ENCODE results near the gene RNF44. TPM values are rescaled to one million over a fixed set of nuclear protein-coding genes. Genes with fewer than 3 reads are reported as not detected.

Gene RNF44
- total RNA-seq, 1 experiment from 2014 or later = 172 TPM

- H3K9ac ChIP-seq (ENCODE audit: extremely low read depth, insufficient read length, low read length) = no peak overlapping the region
- H3K23ac ChIP-seq (ENCODE audit: insufficient read length, low read depth, low read length) = no peak overlapping the region
- no peak for TF ChIP-seq CTCF (conservative IDR thresholded peaks at IDR 0.05)
- H2BK15ac ChIP-seq (ENCODE audit: low read depth, low read length) = no peak overlapping the region
- H3K23me2 ChIP-seq (ENCODE audit: insufficient read length, low read depth, low read length, poor library complexity, severe bottlenecking) = no peaks in the 10 kb centered on the region
- H4K8ac ChIP-seq (replicated peaks; ENCODE audit: insufficient read length, low read depth, low read length) = no peak overlapping the region
- H3K27me3 Mint-ChIP-seq (ENCODE audit: low read depth) = peaks cover 15% of the 10 kb centered on the region
- no peak overlapping the region for H2BK120ac ChIP-seq (ENCODE audit: low read depth, low read length, poor library complexity, severe bottlenecking)
- no peak overlapping the region for H2BK12ac ChIP-seq (ENCODE audit: insufficient read length, low read depth, low read length)
- WGBS (ENCODE audit: extremely low coverage, insufficient read length, low lambda C conversion rate) = no CpG with 5 or more reads among the region's 16 CpGs
- no peak for DNase-seq
- no peak overlapping the region for H4K5ac ChIP-seq (ENCODE audit: insufficient read length, low read depth, low read length)
- H3K9me3 Mint-ChIP-seq = no peaks in the 10 kb centered on the region
- H3K4me1 Mint-ChIP-seq = peaks cover 15 to 20% of the 10 kb centered on the region in 2 experiments
- H3K27ac ChIP-seq (ENCODE audit: insufficient read length, low read depth, low read length) = no peak overlapping the region
- no peaks in the 10 kb centered on the region; a peak in 1 of 7 replicates for H3K36me3 Mint-ChIP-seq (ENCODE audit: insufficient read depth in 1 of 3, low read depth in 3 of 3)
- H3K9me3 ChIP-seq (ENCODE audit: control insufficient read depth, low read depth, low read length) = no peaks in the 10 kb centered on the region
- H3K14ac ChIP-seq (ENCODE audit: insufficient read depth, low read length) = no peak overlapping the region
- H3K18ac ChIP-seq (ENCODE audit: insufficient read length, low read depth, low read length) = no peak overlapping the region
- H3K56ac ChIP-seq (ENCODE audit: insufficient read length, low read depth, low read length) = no peak overlapping the region
- H2BK5ac ChIP-seq (ENCODE audit: insufficient read length, low read length) = no peak overlapping the region
- no peak overlapping the region for H3K4ac ChIP-seq (ENCODE audit: low read depth, low read length)
- H4K20me1 ChIP-seq (ENCODE audit: control insufficient read depth, insufficient read depth, insufficient read length) = no peaks in the 10 kb centered on the region
- no peaks in the 10 kb centered on the region for H3K27me3 ChIP-seq (ENCODE audit: insufficient read depth, low read length)
- no peaks in the 10 kb centered on the region for H3K79me1 ChIP-seq (ENCODE audit: insufficient read depth, low read depth, low read length, poor library complexity, severe bottlenecking)
- no peaks in the 10 kb centered on the region for H3K4me1 ChIP-seq (ENCODE audit: insufficient read depth, low read length)
- no peaks in the 10 kb centered on the region for H3K79me2 ChIP-seq (ENCODE audit: insufficient read depth, low read length)
- no peak overlapping the region for H2BK20ac ChIP-seq (ENCODE audit: low read depth, low read length, poor library complexity, severe bottlenecking)
- no peak overlapping the region for H3T11ph ChIP-seq (ENCODE audit: low read length)
- no peak overlapping the region for H3K4me2 ChIP-seq (ENCODE audit: insufficient read depth, insufficient read length, low read length)
- peak overlapping the region; percentile 36 for H4K91ac ChIP-seq (ENCODE audit: insufficient read length, low read depth, low read length)
- no peak overlapping the region for H3K4me3 Mint-ChIP-seq
- H2AFZ ChIP-seq (ENCODE audit: low read length) = no peak overlapping the region
- no peak overlapping the region for H3K27ac Mint-ChIP-seq
- no peak overlapping the region for H2AK5ac ChIP-seq (ENCODE audit: insufficient read length, low read length)
Measured at GRCh38 chr5:176550275-176550831, 13.2 kb upstream of the RNF44 start.

Measured in H9 (cell line).